Panc1 (cell line): ENCODE measurements around the gene MRPL20.

Source experiments
- POLR2AphosphoS5 ChIP-seq: IDR thresholded peaks from 2 replicates; pipeline ENCODE4 v1.6.1; 2012; ENCODE audit warnings: mild to moderate bottlenecking, low read depth, low read length, moderate library complexity
- TF ChIP-seq, protein P1 (sequence below): fragments of 450-650 bp; IDR thresholded peaks from 2 replicates; pipeline ENCODE4 v1.5.1; 2017; ENCODE audit warnings: mild to moderate bottlenecking
- TF ChIP-seq, protein P2 (sequence below), 2 experiments: IDR thresholded peaks; 2 replicates each; pipeline ENCODE4 v1.6.1; 2011 to 2012; ENCODE audit warnings: low read depth in 2 of 2, control low read depth in 1 of 2, low read length in 1 of 2, mild to moderate bottlenecking in 1 of 2, moderate library complexity in 1 of 2; ENCODE audit not compliant: insufficient read depth in 1 of 2

DNA sequence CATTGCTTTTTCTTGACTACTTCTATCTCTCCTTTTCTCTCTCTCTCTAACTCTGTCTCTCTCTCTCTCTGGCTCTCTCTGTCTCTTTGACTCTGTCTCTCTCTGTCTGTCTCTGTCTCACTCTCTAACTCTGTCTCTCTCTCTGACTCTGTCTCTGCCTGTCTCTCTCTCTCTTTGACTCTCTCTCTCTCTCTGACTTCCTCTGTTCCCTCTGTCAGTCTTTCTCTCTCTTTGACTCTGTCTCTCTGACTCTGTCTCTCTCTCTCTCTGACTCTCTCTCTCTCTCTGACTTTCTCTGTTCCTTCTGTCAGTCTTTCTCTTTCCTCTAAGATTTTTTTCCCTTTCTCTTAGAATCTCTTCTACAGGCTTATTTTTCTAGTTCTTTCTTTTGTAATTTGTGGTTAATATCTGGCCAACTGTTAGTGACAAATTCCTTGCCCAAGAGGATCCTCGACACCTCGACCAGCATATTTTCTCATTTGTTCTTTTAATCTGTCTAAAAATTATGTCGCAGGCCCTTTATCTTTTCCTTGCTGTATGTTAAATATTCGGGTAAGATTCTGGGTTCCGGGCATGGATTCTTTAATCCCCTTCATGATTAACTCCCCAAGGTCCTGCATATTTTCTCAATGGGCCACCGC lies 42.1 kb upstream of the MRPL20 start, which contains the start of gene ATAD3C:
- TF ChIP-seq, protein P1, sequence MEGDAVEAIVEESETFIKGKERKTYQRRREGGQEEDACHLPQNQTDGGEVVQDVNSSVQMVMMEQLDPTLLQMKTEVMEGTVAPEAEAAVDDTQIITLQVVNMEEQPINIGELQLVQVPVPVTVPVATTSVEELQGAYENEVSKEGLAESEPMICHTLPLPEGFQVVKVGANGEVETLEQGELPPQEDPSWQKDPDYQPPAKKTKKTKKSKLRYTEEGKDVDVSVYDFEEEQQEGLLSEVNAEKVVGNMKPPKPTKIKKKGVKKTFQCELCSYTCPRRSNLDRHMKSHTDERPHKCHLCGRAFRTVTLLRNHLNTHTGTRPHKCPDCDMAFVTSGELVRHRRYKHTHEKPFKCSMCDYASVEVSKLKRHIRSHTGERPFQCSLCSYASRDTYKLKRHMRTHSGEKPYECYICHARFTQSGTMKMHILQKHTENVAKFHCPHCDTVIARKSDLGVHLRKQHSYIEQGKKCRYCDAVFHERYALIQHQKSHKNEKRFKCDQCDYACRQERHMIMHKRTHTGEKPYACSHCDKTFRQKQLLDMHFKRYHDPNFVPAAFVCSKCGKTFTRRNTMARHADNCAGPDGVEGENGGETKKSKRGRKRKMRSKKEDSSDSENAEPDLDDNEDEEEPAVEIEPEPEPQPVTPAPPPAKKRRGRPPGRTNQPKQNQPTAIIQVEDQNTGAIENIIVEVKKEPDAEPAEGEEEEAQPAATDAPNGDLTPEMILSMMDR, result no peak
- TF ChIP-seq POLR2AphosphoS5, result no peak
- TF ChIP-seq, protein P2, sequence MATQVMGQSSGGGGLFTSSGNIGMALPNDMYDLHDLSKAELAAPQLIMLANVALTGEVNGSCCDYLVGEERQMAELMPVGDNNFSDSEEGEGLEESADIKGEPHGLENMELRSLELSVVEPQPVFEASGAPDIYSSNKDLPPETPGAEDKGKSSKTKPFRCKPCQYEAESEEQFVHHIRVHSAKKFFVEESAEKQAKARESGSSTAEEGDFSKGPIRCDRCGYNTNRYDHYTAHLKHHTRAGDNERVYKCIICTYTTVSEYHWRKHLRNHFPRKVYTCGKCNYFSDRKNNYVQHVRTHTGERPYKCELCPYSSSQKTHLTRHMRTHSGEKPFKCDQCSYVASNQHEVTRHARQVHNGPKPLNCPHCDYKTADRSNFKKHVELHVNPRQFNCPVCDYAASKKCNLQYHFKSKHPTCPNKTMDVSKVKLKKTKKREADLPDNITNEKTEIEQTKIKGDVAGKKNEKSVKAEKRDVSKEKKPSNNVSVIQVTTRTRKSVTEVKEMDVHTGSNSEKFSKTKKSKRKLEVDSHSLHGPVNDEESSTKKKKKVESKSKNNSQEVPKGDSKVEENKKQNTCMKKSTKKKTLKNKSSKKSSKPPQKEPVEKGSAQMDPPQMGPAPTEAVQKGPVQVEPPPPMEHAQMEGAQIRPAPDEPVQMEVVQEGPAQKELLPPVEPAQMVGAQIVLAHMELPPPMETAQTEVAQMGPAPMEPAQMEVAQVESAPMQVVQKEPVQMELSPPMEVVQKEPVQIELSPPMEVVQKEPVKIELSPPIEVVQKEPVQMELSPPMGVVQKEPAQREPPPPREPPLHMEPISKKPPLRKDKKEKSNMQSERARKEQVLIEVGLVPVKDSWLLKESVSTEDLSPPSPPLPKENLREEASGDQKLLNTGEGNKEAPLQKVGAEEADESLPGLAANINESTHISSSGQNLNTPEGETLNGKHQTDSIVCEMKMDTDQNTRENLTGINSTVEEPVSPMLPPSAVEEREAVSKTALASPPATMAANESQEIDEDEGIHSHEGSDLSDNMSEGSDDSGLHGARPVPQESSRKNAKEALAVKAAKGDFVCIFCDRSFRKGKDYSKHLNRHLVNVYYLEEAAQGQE (IDR thresholded peaks at IDR 0.05; ENCODE audit: insufficient read depth in 1 of 2, low read depth in 2 of 2, low read length in 1 of 2), result no peak
